ENCODE data around the gene FCRLA.

Gene FCRLA

DNA sequence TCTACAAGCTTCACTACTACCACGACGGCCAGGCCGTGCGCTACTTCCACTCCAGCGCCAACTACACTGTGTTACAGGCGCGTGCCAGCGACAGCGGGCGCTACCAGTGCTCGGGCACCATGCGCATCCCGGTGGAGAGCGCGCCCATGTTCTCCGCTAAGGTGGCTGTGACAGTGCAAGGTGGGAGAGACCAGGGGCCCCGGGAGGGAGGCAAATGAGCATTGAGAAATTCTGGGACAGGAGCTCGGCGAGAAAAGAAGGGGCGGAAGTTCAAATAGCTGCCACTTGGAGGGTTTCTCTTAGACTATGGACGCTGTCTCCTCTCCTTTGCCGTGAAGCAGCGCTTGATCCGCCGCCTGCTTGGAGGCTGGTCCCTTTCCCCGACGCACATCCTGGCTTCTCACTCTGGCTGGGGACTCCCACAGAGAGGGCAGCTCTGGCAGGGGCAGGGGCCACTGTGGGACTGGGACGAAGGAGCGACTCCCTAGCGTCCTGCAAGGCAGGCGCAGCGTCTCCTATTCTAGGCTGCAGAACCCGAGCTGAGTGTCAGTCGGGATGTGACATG is 19.0 kb downstream of the FCRLA start:
- H3K9me3 ChIP-seq (ENCODE audit: control insufficient read depth, low read length), result no peaks in the 10 kb centered on the region
- peaks cover 25% of the 10 kb centered on the region for H3K4me1 ChIP-seq (ENCODE audit: control insufficient read depth, insufficient read depth, low read length)
- H3K4me3 ChIP-seq (ENCODE audit: low read length), result peak overlapping the region; percentile 83
- no peaks in the 10 kb centered on the region for H3K27me3 ChIP-seq (replicated peaks; ENCODE audit: control insufficient read depth, insufficient read depth, low read length)
- H3K9ac ChIP-seq (ENCODE audit: low read length), result peak overlapping the region; percentile 87
- no peaks in the 10 kb centered on the region for H3K36me3 ChIP-seq (ENCODE audit: control insufficient read depth, insufficient read depth, low read length, severe bottlenecking)
- DNase-seq (ENCODE audit: low read depth), result peak; percentile 75

DNA sequence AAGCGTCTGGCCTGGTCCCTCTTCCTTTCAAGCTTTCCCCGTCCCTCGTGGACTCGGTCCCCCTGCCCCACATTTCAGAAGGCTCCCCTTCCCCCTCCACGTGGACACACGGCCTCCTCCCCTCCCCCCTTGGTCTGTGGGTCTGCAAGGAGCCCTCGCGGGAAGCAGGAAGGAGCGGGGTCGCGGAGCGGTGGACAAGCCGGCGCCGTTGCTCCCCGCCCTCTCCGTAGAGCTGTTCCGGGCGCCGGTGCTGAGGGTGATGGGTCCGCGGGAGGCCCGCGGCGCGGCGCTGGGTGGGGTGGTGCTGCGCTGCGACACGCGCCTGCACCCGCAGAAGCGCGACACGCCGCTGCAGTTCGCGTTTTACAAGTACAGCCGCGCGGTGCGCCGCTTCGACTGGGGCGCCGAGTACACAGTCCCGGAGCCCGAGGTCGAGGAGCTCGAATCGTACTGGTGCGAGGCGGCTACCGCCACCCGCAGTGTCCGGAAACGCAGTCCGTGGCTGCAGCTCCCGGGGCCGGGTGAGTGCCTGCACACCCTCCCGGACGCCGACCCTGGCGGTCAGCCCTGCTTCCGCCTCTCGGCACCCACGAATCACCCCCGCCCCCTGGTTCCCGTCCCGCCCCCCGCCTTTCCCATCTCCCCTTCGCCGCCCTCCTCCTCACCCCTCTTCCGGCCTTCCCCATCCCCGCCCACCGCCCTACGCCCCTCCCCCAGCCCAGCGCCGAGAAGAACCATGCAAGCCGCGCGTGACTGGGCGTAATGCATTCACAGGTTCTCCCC is 19.6 kb downstream of the FCRLA start:
- peak overlapping the region; percentile 84 for H3K4me3 ChIP-seq (ENCODE audit: low read length)
- H3K36me3 ChIP-seq (ENCODE audit: control insufficient read depth, insufficient read depth, low read length, severe bottlenecking), result no peaks in the 10 kb centered on the region
- no peaks in the 10 kb centered on the region for H3K9me3 ChIP-seq (ENCODE audit: control insufficient read depth, low read length)
- no peaks in the 10 kb centered on the region for H3K27me3 ChIP-seq (replicated peaks; ENCODE audit: control insufficient read depth, insufficient read depth, low read length)
- peaks cover 21% of the 10 kb centered on the region for H3K4me1 ChIP-seq (ENCODE audit: control insufficient read depth, insufficient read depth, low read length)
- H3K9ac ChIP-seq (ENCODE audit: low read length), result peak overlapping the region; percentile 91
- peak; percentile 90 for DNase-seq (ENCODE audit: low read depth)

DNA sequence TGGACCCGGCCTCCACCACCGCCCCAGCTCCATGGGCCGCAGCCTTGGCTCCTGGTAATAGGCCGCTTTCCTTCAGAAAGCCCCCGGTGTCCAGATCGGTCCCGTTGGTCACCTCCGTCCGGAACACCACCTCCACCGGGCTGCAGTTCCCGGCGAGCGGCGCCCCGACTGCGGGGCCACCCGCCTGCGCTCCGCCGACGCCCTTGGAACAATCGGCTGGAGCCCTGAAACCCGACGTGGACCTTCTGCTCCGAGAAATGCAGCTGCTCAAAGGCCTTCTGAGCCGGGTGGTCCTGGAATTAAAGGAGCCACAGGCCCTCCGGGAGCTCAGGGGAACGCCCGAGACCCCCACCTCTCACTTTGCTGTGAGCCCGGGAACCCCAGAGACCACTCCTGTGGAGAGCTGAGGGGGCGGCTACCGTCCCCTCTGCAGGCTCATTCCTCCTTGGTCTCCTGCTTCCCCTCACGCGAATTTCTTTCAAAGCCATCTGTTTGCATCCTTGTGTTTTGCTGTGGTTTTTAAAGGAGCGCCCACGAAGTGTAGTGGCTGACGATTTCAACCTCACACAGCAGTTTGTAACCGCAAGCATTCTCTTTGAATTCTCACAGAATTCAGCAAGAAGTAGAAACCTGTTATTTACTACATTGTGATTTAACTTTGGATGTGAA is 20.4 kb downstream of the FCRLA start:
- Histone ChIP-seq H3K9me3 (ENCODE audit: control insufficient read depth, low read length) (no peaks in the 10 kb centered on the region), H3K36me3 (ENCODE audit: control insufficient read depth, insufficient read depth, low read length, severe bottlenecking) (no peaks in the 10 kb centered on the region), H3K9ac (ENCODE audit: low read length) (peak overlapping the region; percentile 91), H3K4me3 (ENCODE audit: low read length) (peak overlapping the region; percentile 84), H3K27me3 (replicated peaks; ENCODE audit: control insufficient read depth, insufficient read depth, low read length) (no peaks in the 10 kb centered on the region), H3K4me1 (ENCODE audit: control insufficient read depth, insufficient read depth, low read length) (peaks cover 15% of the 10 kb centered on the region)
- DNase-seq (ENCODE audit: low read depth), result peak; percentile 59

DNA sequence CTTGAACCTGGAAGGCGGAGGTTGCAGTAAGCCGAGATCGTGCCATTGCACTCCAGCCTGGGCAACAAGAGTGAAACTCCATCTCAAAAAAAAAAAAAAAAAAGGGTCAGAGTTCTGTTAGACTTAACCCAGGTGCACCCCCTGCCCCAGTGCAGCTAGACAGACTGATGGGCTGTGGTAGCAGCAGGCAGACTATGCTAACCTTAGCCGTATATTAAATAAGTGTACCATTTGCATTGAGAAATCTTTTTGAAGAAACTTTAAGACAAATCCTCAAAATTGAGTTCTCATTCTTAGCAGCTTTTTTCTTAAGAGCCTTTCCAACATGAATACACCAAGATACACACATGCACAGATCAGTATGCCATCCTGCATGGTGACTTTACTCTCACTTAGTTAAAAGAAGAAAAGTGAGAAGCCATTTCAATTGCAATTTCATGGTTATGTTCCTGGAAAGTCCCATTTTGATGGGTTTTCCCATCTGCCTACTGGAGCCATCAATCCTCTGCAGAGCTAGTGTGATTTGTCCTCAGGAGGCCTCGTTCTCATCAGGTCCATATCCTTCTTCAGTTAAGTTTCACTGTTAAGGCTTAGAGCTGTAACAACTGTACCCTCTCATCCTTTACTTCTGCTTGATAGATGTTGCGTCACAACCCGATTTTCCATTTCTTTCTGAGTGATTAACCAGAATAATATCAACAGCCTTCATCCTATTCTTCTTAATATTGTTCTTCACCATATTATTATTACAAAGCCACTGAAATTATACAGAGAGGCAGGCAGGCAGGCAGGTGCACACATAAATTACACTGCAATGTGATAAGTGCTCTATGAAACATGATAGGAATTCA is 21.6 kb downstream of the FCRLA start:
- no peaks in the 10 kb centered on the region for H3K36me3 ChIP-seq (ENCODE audit: control insufficient read depth, insufficient read depth, low read length, severe bottlenecking)
- peaks cover 23% of the 10 kb centered on the region for H3K4me1 ChIP-seq (ENCODE audit: control insufficient read depth, insufficient read depth, low read length)
- no peak overlapping the region for H3K4me3 ChIP-seq (ENCODE audit: low read length)
- DNase-seq (ENCODE audit: low read depth), result no peak
- no peaks in the 10 kb centered on the region for H3K9me3 ChIP-seq (ENCODE audit: control insufficient read depth, low read length)
- no peaks in the 10 kb centered on the region for H3K27me3 ChIP-seq (replicated peaks; ENCODE audit: control insufficient read depth, insufficient read depth, low read length)
- no peak overlapping the region for H3K9ac ChIP-seq (ENCODE audit: low read length)

DNA sequence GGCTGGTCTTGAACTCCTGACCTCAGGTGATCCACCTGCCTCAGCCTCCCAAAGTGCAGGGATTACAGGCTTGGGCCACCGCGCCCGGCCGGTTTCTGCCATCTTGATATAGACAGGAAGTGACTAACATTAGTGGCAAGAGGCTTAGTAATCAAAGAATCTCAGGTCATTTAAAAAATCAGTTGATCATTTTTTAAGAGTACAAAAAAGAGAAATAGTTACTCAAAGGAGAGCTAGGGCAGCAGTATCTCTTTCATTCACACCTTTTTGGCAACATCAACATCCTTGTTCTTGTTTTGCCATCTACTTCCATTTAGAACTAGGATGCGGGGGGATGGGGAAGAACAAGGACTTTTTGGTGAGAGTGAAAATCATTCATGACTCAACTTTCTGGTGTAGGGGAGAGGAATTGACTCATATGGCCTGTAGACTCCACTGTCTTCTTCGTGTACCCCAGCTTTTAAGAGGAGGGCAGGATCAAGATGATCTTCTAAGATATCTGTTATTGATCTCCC is 23.1 kb downstream of the FCRLA start:
- no peak for DNase-seq (ENCODE audit: low read depth)
- no peaks in the 10 kb centered on the region for H3K36me3 ChIP-seq (ENCODE audit: control insufficient read depth, insufficient read depth, low read length, severe bottlenecking)

DNA sequence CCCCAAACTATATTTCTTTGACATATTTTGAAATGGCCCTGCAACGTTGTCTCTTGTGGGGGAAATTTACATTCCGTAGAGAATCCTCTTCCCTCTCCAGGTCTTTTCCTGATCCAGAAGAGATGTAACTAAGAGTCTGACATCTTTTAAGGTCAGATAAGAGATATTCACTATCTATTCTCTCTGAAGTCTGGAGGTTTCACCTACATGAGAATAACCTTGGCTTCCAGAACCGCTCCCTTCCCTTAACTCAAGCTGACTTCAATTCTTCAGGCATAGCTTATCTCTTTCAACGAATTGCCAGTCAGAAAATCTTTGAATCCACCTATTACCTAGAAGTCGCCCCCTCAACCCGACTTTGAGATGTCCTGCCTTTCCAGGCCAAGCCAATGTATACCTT is 24.2 kb downstream of the FCRLA start:
- no peaks in the 10 kb centered on the region for H3K36me3 ChIP-seq (ENCODE audit: control insufficient read depth, insufficient read depth, low read length, severe bottlenecking)
- no peak overlapping the region for H3K4me3 ChIP-seq (ENCODE audit: low read length)
- no peaks in the 10 kb centered on the region for H3K9me3 ChIP-seq (ENCODE audit: control insufficient read depth, low read length)
- H3K9ac ChIP-seq (ENCODE audit: low read length), result no peak overlapping the region
- H3K27me3 ChIP-seq (replicated peaks; ENCODE audit: control insufficient read depth, insufficient read depth, low read length), result no peaks in the 10 kb centered on the region
- peaks cover 24% of the 10 kb centered on the region for H3K4me1 ChIP-seq (ENCODE audit: control insufficient read depth, insufficient read depth, low read length)
- no peak for DNase-seq (ENCODE audit: low read depth)

More for the DNA sequence above, 23.1 kb downstream of the FCRLA start:
- peaks cover 31% of the 10 kb centered on the region for H3K4me1 ChIP-seq (ENCODE audit: control insufficient read depth, insufficient read depth, low read length)
- H3K9ac ChIP-seq (ENCODE audit: low read length), result no peak overlapping the region
- no peaks in the 10 kb centered on the region for H3K27me3 ChIP-seq (replicated peaks; ENCODE audit: control insufficient read depth, insufficient read depth, low read length)
- H3K4me3 ChIP-seq (ENCODE audit: low read length), result no peak overlapping the region
- no peaks in the 10 kb centered on the region for H3K9me3 ChIP-seq (ENCODE audit: control insufficient read depth, low read length)

DNA sequence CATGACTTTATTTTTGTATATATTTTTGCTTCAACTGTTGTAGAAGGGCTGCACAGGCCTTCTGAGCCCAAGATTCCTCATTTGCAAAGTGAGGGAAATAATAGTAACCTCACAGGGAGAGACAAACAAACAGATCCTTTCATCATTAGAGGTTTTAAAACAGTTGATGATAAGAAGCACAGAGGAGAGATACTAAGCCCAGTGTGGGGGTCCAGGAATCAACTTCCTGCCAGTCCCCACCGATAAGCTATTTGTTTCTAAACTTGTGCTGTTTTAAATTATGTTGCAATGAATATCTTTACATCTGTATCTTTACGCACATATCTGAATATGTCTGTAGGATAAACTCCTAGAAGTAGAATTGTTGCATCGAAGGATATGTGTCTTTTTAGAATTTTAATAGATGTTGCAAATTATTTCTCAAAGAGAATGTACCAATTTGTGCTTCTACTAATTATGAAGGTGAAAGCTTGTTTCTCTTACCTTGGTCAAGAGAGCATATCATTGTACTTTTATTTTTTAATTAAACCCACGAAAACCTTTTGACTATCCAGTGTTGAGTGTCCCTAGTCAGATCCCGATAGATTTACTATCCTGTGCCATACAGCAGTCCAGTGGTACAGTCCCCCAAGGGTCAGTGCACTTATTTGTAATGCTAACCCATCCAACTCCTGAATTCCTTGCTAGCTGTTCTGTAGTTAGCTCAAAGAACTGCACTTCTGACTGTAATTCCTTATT is 25.1 kb downstream of the FCRLA start:
- no peaks in the 10 kb centered on the region for H3K9me3 ChIP-seq (ENCODE audit: control insufficient read depth, low read length)

DNA sequence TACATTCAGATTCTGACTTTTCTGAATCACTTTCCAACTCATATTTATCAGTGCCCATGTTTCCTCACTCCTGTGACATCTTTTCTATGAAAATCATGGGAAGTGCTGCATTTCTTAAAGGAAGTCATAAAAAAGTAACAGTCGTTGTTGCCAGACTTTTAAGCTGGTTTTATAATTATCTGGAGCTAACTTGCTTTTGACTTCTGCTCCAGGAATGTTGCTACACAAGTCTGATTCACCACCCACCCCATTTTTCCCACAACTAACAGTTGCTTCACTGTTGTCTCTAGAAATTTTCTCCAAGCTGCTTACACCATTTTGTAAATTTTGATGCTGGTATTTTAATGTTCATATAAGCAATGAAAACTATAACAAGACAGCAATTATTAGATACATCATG is 26.5 kb downstream of the FCRLA start:
- no peak overlapping the region for H3K9ac ChIP-seq (ENCODE audit: low read length)
- peak; percentile 82 for DNase-seq (ENCODE audit: low read depth)
- no peaks in the 10 kb centered on the region for H3K27me3 ChIP-seq (replicated peaks; ENCODE audit: control insufficient read depth, insufficient read depth, low read length)
- H3K4me3 ChIP-seq (ENCODE audit: low read length), result no peak overlapping the region
- H3K4me1 ChIP-seq (ENCODE audit: control insufficient read depth, insufficient read depth, low read length), result peaks cover 29% of the 10 kb centered on the region
- H3K36me3 ChIP-seq (ENCODE audit: control insufficient read depth, insufficient read depth, low read length, severe bottlenecking), result no peaks in the 10 kb centered on the region
- no peaks in the 10 kb centered on the region for H3K9me3 ChIP-seq (ENCODE audit: control insufficient read depth, low read length)

More for the DNA sequence above, 25.1 kb downstream of the FCRLA start:
- no peaks in the 10 kb centered on the region for H3K36me3 ChIP-seq (ENCODE audit: control insufficient read depth, insufficient read depth, low read length, severe bottlenecking)
- no peak overlapping the region for H3K4me3 ChIP-seq (ENCODE audit: low read length)
- peaks cover 30% of the 10 kb centered on the region for H3K4me1 ChIP-seq (ENCODE audit: control insufficient read depth, insufficient read depth, low read length)
- DNase-seq (ENCODE audit: low read depth), result no peak
- H3K27me3 ChIP-seq (replicated peaks; ENCODE audit: control insufficient read depth, insufficient read depth, low read length), result no peaks in the 10 kb centered on the region
- no peak overlapping the region for H3K9ac ChIP-seq (ENCODE audit: low read length)

DNA sequence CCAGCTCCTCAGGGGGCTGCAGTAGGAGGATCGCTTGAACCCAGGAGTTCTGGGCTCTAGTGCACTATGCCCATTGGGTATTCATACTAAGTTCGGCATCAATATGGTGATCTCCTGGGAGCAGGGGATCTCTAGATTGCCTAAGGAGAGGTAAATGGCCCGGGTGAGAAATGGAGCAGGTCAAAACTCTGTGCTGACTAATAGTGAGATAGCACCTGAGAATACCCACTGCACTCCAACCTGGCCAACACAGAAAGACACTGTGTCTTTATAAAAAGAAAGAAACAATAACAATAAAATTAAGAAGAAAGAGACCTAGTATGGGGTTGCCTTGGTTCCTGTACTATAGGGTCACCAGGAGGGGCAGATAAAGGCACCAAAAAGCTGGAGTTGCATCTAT is 28.8 kb downstream of the FCRLA start:
- no peak overlapping the region for H3K9ac ChIP-seq (ENCODE audit: low read length)
- H3K4me1 ChIP-seq (ENCODE audit: control insufficient read depth, insufficient read depth, low read length), result peaks cover 29% of the 10 kb centered on the region
- H3K36me3 ChIP-seq (ENCODE audit: control insufficient read depth, insufficient read depth, low read length, severe bottlenecking), result no peaks in the 10 kb centered on the region
- no peak for DNase-seq (ENCODE audit: low read depth)
- no peak overlapping the region for H3K4me3 ChIP-seq (ENCODE audit: low read length)
- no peaks in the 10 kb centered on the region for H3K9me3 ChIP-seq (ENCODE audit: control insufficient read depth, low read length)
- H3K27me3 ChIP-seq (replicated peaks; ENCODE audit: control insufficient read depth, insufficient read depth, low read length), result no peaks in the 10 kb centered on the region

DNA sequence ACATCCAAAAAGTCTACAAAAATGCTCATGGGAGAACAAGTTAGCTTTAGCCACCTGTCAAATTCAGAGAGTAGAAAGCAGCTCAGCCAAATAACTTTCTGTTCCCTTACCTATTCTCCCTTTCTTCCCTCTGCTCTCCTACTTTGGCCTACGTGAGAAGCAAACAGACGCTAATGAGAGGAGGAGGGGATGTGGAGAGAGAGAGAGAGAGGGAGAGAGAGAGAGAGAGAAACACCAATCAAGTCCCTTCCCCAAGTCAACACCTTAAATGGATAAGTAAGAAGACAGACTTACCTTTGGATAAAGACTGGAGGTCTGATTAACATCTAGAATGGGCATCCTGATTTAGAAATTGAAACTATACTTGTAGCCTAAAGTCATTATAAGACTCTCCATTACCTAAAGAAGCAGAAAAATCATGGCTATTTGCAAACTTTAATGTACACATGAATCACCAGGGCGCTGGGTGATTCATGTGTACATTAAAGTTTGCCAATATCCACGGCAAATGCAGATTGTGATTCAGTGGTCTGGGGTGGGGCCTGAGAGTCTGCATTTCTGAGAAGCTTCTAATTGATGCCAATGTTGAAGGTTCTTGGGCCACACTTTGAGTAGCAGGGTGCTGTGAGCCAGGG is 29.4 kb downstream of the FCRLA start:
- Histone ChIP-seq H3K9me3 (ENCODE audit: control insufficient read depth, low read length) (no peaks in the 10 kb centered on the region), H3K4me3 (ENCODE audit: low read length) (no peak overlapping the region), H3K36me3 (ENCODE audit: control insufficient read depth, insufficient read depth, low read length, severe bottlenecking) (no peaks in the 10 kb centered on the region), H3K4me1 (ENCODE audit: control insufficient read depth, insufficient read depth, low read length) (peaks cover 29% of the 10 kb centered on the region), H3K27me3 (replicated peaks; ENCODE audit: control insufficient read depth, insufficient read depth, low read length) (no peaks in the 10 kb centered on the region), H3K9ac (ENCODE audit: low read length) (no peak overlapping the region)
- peak; percentile 21 for DNase-seq (ENCODE audit: low read depth)

Data from adipocyte (in vitro differentiated cells).